HepG2 (cell line): ENCODE results near the gene DNAJB11. TPM values are rescaled to one million over a fixed set of nuclear protein-coding genes. Genes with fewer than 3 reads are reported as not detected.
A peak's percentile ranks its signal among the peaks of the same experiment; 100 is the strongest.

Experiments
- ATAC-seq: fragments of 200-7000 bp; cut with Tn5 transposase; 3 replicates; pipeline ENCODE4 v1.9.1; 2020; ENCODE audit warnings: mild to moderate bottlenecking, moderate library complexity
- BruUV-seq: library from RNA; stranded (reverse); fragments of 400-500 nt; replicated peaks from 2 replicates; lab custom pipeline; 2021; lab: Mats Ljungman, UMichigan
- CTCF ChIA-PET: fragments of 300-600 bp; formaldehyde crosslinking; extraction: SDS; loops from one replicate; lab custom pipeline; 2021; ENCODE audit warnings: low total read pairs, inconsistent platforms, low intra/inter-chr PET ratio; lab: Yijun Ruan, JAX
- POLR2A ChIA-PET: fragments of 350-600 bp; sonication (Branson Sonifier 250); formaldehyde crosslinking; loops from one replicate; lab custom pipeline; 2020; ENCODE audit warnings: antibody characterized with exemption, inconsistent platforms; lab: Yijun Ruan, JAX
- DNase-seq: peaks from one replicate; pipeline ENCODE4 v3.0.0-alpha.2; 2015; ENCODE audit warnings: low spot score
- FAIRE-seq: peaks from 3 replicates; lab custom pipeline; 2011; peaks lifted over from hg19 to GRCh38; lab: Jason Lieb, UNC
- H2AFZ ChIP-seq: one replicate; pipeline ENCODE4 v1.6.1; 2011; ENCODE audit warnings: low read length, inconsistent platforms
- H3K27ac ChIP-seq: fragments of 300-600 bp; 3 replicates; pipeline ENCODE4 v1.8.0; 2011; ENCODE audit warnings: mixed run types, mild to moderate bottlenecking, mixed read lengths, low read length, inconsistent platforms; ENCODE audit not compliant: insufficient read depth; ENCODE audit errors: extremely low read length
- H3K27me3 ChIP-seq, 2 experiments: fragments of 200-600 bp in 1 of 2; 2 replicates in 1 of 2; 3 replicates in 1 of 2; pipeline versions ENCODE4 v1.6.0 to v1.8.0; 2011; ENCODE audit warnings: low read length in 2 of 2, mild to moderate bottlenecking in 2 of 2, moderate library complexity in 2 of 2, inconsistent platforms in 1 of 2; ENCODE audit not compliant: insufficient read depth in 2 of 2, control insufficient read depth in 1 of 2
- H3K36me3 ChIP-seq, 2 experiments: fragments of 200-600 bp in 1 of 2; replicated peaks in 1 of 2; 2 replicates in 1 of 2; 3 replicates in 1 of 2; pipeline versions ENCODE4 v1.5.1 to v1.8.0; 2011; ENCODE audit warnings: low read length in 2 of 2, inconsistent platforms in 1 of 2; ENCODE audit not compliant: insufficient read depth in 2 of 2, control insufficient read depth in 1 of 2
- H3K4me1 ChIP-seq: 2 replicates; pipeline ENCODE4 v1.5.1; 2012; ENCODE audit warnings: low read length, inconsistent platforms; ENCODE audit not compliant: insufficient read depth
- H3K4me2 ChIP-seq: 2 replicates; pipeline ENCODE4 v1.6.0; 2011; ENCODE audit warnings: low read depth, low read length, inconsistent platforms
- H3K4me3 ChIP-seq, 3 experiments: fragments of 200-600 bp in 1 of 3; sonication (generic), shearing (Covaris generic) in 1 of 3; replicated peaks in 1 of 3; 2 replicates each; pipeline ENCODE4 v1.5.1; 2011 to 2016; ENCODE audit warnings: low read length in 3 of 3, inconsistent platforms in 2 of 3, low read depth in 2 of 3, mild to moderate bottlenecking in 2 of 3, control low read depth in 1 of 3, mixed read lengths in 1 of 3; ENCODE audit not compliant: insufficient read depth in 1 of 3
- H3K79me2 ChIP-seq: one replicate; pipeline ENCODE4 v1.6.1; 2011; ENCODE audit warnings: low read length, inconsistent platforms; ENCODE audit not compliant: insufficient read depth
- H3K9ac ChIP-seq: 2 replicates; pipeline ENCODE4 v1.6.0; 2011; ENCODE audit warnings: mild to moderate bottlenecking, low read depth, low read length, inconsistent platforms; ENCODE audit not compliant: insufficient read depth
- H3K9me3 ChIP-seq: 2 replicates; pipeline ENCODE4 v1.5.1; 2012; ENCODE audit warnings: mild to moderate bottlenecking, low read length
- H4K20me1 ChIP-seq: 2 replicates; pipeline ENCODE4 v1.6.0; 2011; ENCODE audit warnings: inconsistent platforms, mild to moderate bottlenecking, low read length, moderate library complexity; ENCODE audit not compliant: insufficient read depth
- ARHGAP35 ChIP-seq: sonication (generic); formaldehyde crosslinking; IDR thresholded peaks from 2 replicates; pipeline ENCODE4 v1.9.0; 2022; ENCODE audit warnings: mild to moderate bottlenecking, inconsistent platforms, moderate library complexity, missing genetic modification reagents, borderline replicate concordance
- ARID2 ChIP-seq: sonication (generic); formaldehyde crosslinking; IDR thresholded peaks from 2 replicates; pipeline ENCODE4 v1.8.1; 2022; ENCODE audit warnings: mild to moderate bottlenecking, missing genetic modification reagents, borderline replicate concordance
- BRD4 ChIP-seq: sonication (generic); formaldehyde crosslinking; IDR thresholded peaks from 2 replicates; pipeline ENCODE4 v1.4.0; 2020; ENCODE audit warnings: missing genetic modification reagents
- CERS6 ChIP-seq: sonication (generic); formaldehyde crosslinking; IDR thresholded peaks from 2 replicates; pipeline ENCODE4 v1.5.0; 2020; ENCODE audit warnings: missing genetic modification reagents
- EED ChIP-seq: sonication (generic); formaldehyde crosslinking; IDR thresholded peaks from 2 replicates; pipeline ENCODE4 v1.5.0; 2020; ENCODE audit warnings: mild to moderate bottlenecking, missing genetic modification reagents
- EHMT2 ChIP-seq: fragments of 200-600 bp; sonication (generic); IDR thresholded peaks from 2 replicates; pipeline ENCODE4 v1.7.0; 2017; ENCODE audit warnings: antibody characterized with exemption, low read depth, low read length, borderline replicate concordance
- GTF3A ChIP-seq: sonication (generic); formaldehyde crosslinking; conservative IDR thresholded peaks from 2 replicates; pipeline ENCODE4 v1.4.0; 2020; ENCODE audit warnings: mild to moderate bottlenecking, missing genetic modification reagents
- HBP1 ChIP-seq: IDR thresholded peaks from 2 replicates; pipeline ENCODE4 v1.6.1; 2016; ENCODE audit warnings: low read depth, control low read depth
- MAFF ChIP-seq: IDR thresholded peaks from 2 replicates; pipeline ENCODE4 v1.6.1; 2011; ENCODE audit warnings: low read depth, low read length, improper control_type of control experiment
- MAFK ChIP-seq, 2 experiments: IDR thresholded peaks in 1 of 2; conservative IDR thresholded peaks in 1 of 2; 2 replicates each; pipeline ENCODE4 v1.6.1; 2011; ENCODE audit warnings: improper control_type of control experiment in 2 of 2, low read length in 2 of 2
- MEIS1 ChIP-seq: sonication (generic); formaldehyde crosslinking; IDR thresholded peaks from 2 replicates; pipeline ENCODE4 v1.9.0; 2021; ENCODE audit warnings: mild to moderate bottlenecking, missing genetic modification reagents, moderate library complexity, borderline replicate concordance
- MTF2 ChIP-seq: sonication (generic); formaldehyde crosslinking; IDR thresholded peaks from 2 replicates; pipeline ENCODE4 v1.5.0; 2020; ENCODE audit warnings: missing genetic modification reagents, borderline replicate concordance
- NFRKB ChIP-seq: fragments of 450-650 bp; IDR thresholded peaks from 2 replicates; pipeline ENCODE4 v1.6.1; 2017
- PBX2 ChIP-seq: IDR thresholded peaks from 2 replicates; pipeline ENCODE4 v1.6.1; 2016; ENCODE audit warnings: control low read depth
- SCMH1 ChIP-seq: sonication (generic); formaldehyde crosslinking; IDR thresholded peaks from 2 replicates; pipeline ENCODE4 v1.9.0; 2021; ENCODE audit warnings: missing genetic modification reagents, mild to moderate bottlenecking, borderline replicate concordance
- ZBTB1 ChIP-seq: sonication (generic); formaldehyde crosslinking; IDR thresholded peaks from 2 replicates; pipeline ENCODE4 v1.4.0; 2020; ENCODE audit warnings: missing genetic modification reagents, borderline replicate concordance
- ZBTB25 ChIP-seq: IDR thresholded peaks from 2 replicates; pipeline ENCODE4 v1.6.1; 2018; ENCODE audit warnings: missing genetic modification reagents
- ZFP41 ChIP-seq: sonication (generic); formaldehyde crosslinking; IDR thresholded peaks from 2 replicates; pipeline ENCODE4 v1.4.0; 2020; ENCODE audit warnings: mild to moderate bottlenecking, missing genetic modification reagents, borderline replicate concordance
- ZNF12 ChIP-seq: sonication (generic); formaldehyde crosslinking; IDR thresholded peaks from 2 replicates; pipeline ENCODE4 v1.5.0; 2020; ENCODE audit warnings: missing genetic modification reagents
- ZNF709 ChIP-seq: sonication (generic); formaldehyde crosslinking; IDR thresholded peaks from 2 replicates; pipeline ENCODE4 v1.5.0; 2020; ENCODE audit warnings: mild to moderate bottlenecking, missing genetic modification reagents
- WGBS: methylation state at CpG from one replicate; pipeline ENCODE4 v1.1.6; 2017; ENCODE audit warnings: low lambda C conversion rate; 5-methylcytosine and 5-hydroxymethylcytosine counted together
- in situ Hi-C: cut with HindIII; loops from 2 replicates; pipeline ENCODE4 v1.10.0; 2017; ENCODE audit warnings: low pct_unique_long_range_greater_than_20kb; ENCODE audit not compliant: extremely low pct_ligation_motif_present
- intact Hi-C: fragments of 100-400 bp; cut with micrococcal nuclease; formaldehyde crosslinking; loops from one replicate; pipeline ENCODE4 v1.10.0; 2022; ENCODE audit not compliant: unreplicated experiment
- polyA plus RNA-seq, 8 experiments: library from polyadenylated mRNA; depleted of rRNA in 3 of 8; stranded (reverse) in 7 of 8; unstranded in 1 of 8; fragments of >200 nt; fragmentation: Illumina TruSeq in 4 of 8; extraction: Trizol in 4 of 8; gene quantifications; 2 replicates each; pipeline versions ENCODE4 v1.2.1 to v1.2.3, GENCODE V29; 2011 to 2016; ENCODE audit warnings: low read depth in 4 of 8, missing spikeins in 1 of 8, mixed read lengths in 1 of 8; ENCODE audit not compliant: insufficient read depth in 1 of 8
- total RNA-seq, 5 experiments: library from RNA; depleted of rRNA; stranded (reverse); fragments of >200 nt; fragmentation: Illumina TruSeq; extraction: Trizol; gene quantifications; 2 replicates each; pipeline ENCODE4 v1.2.3, GENCODE V29; 2016; ENCODE audit warnings: low read depth in 1 of 5

Gene DNAJB11
- total and polyA plus RNA-seq, 2 of the 13 experiments (the other 11 are each of a cell fraction or from before 2014, with no cell fraction given): 41.0 to 132 TPM

GRCh38 chr3:186540835-186541226 is 29.7 kb upstream of the DNAJB11 start (continued):
- TF ChIP-seq HBP1 (CRISPR knock-in tag): no peak
- no peak for TF ChIP-seq ARHGAP35 (CRISPR knock-in tag)
- no peak for TF ChIP-seq BRD4 (CRISPR knock-in tag)
- TF ChIP-seq MTF2 (CRISPR knock-in tag): no peak
- TF ChIP-seq ZBTB1 (CRISPR knock-in tag): no peak

- Histone ChIP-seq H3K4me1 (peaks cover 18% of the 10 kb centered on the region), H3K9ac (no peak within 1 kb of the TSS), H3K27me3 (no peaks in the 10 kb centered on the region), H3K27ac (no peak within 1 kb of the TSS), H3K9me3 (no peaks in the 10 kb centered on the region), H4K20me1 (no peaks in the 10 kb centered on the region), H3K36me3 (no peaks in the 10 kb centered on the region; a peak in 1 of 5 replicates), H3K4me3 (no peak within 1 kb of the TSS), H3K4me2 (no peak within 1 kb of the TSS), H2AFZ (no peak within 1 kb of the TSS), H3K79me2 (no peaks in the 10 kb centered on the region)
- 96% methylated on average over 2 of the region's 2 CpGs for WGBS
- CTCF ChIA-PET: no interaction called here
- no peak for DNase-seq
- intact Hi-C loops (no loop called here), in situ Hi-C loops (loop anchor here (5.0 kb wide), 2 partner anchors 282 to 562 kb away; no protein-coding TSS in a partner anchor)
- POLR2A ChIA-PET: interaction anchor here (1.3 kb wide), 1 partner anchor 26 kb away, joined by 3 read pairs; the partner anchor contains the start of gene DNAJB11
- ATAC-seq: no peak
- no TSS peak for BruUV-seq
- FAIRE-seq: no peak
- TF ChIP-seq GTF3A (CRISPR knock-in tag): no peak
- TF ChIP-seq MAFF: peak; percentile 41; the same call in 1 of the 2 replicates
- no peak for TF ChIP-seq EED (CRISPR knock-in tag)
- TF ChIP-seq MEIS1 (CRISPR knock-in tag): no peak
- TF ChIP-seq ZFP41 (CRISPR knock-in tag): no peak
- TF ChIP-seq SCMH1: no peak
- no peak for TF ChIP-seq ZBTB25 (CRISPR knock-in tag)
- no peak for TF ChIP-seq NFRKB
- no peak for TF ChIP-seq EHMT2
- no peak for TF ChIP-seq ZNF709 (CRISPR knock-in tag)
- no peak for TF ChIP-seq CERS6 (CRISPR knock-in tag)
- TF ChIP-seq ZNF12: no peak
- TF ChIP-seq PBX2: no peak
- peak in 1 of 2 experiments; percentile 37; a peak in 3 of 4 replicates for TF ChIP-seq MAFK (conservative IDR thresholded peaks at IDR 0.05 in 1 of 2, IDR thresholded peaks at IDR 0.05 in 1 of 2; ENCODE audit: low read length in 2 of 2)
- TF ChIP-seq ARID2: no peak
These were observed 26.2 kb upstream of the DNAJB11 start, which contains the start of gene CRYGS for GRCh38 chr3:186544281-186544680. Gene CRYGS (minus strand): TSS chr3:186544380. CDS start chr3:186544326, 54 bp downstream.
